Lung (tissue), 12 donors: ENCODE measurements around the gene PHF13. TPM values are rescaled to one million over a fixed set of nuclear protein-coding genes. Genes with fewer than 3 reads are reported as not detected.

Experiments
- ATAC-seq: fragments of 200-7000 bp; cut with Tn5 transposase; one replicate; pipeline ENCODE4 v1.9.1; 2020; ENCODE audit warnings: moderate number of reproducible peaks; ENCODE audit not compliant: insufficient read depth, low FRiP score
- DNase-seq, 3 donors: peaks; one replicate each; pipeline ENCODE4 v3.0.0-alpha.2; 2013 to 2017
- H3K27ac ChIP-seq, 2 donors: one replicate each; pipeline ENCODE4 v1.5.1; 2013; ENCODE audit warnings: mild to moderate bottlenecking in 2 of 2, moderate library complexity in 2 of 2, control low read depth in 1 of 2, inconsistent platforms in 1 of 2, low read depth in 1 of 2, low read length in 1 of 2
- H3K27me3 ChIP-seq, 3 donors: one replicate each; pipeline ENCODE4 v1.5.1; 2013; ENCODE audit warnings: low read length in 2 of 3; ENCODE audit not compliant: control insufficient read depth in 3 of 3, insufficient read depth in 3 of 3
- H3K36me3 ChIP-seq, 4 donors: one replicate each; pipeline ENCODE4 v1.5.1; 2013; ENCODE audit warnings: low read length in 4 of 4, mild to moderate bottlenecking in 1 of 4, moderate library complexity in 1 of 4; ENCODE audit not compliant: control insufficient read depth in 4 of 4, insufficient read depth in 4 of 4
- H3K4me1 ChIP-seq, 5 donors: one replicate each; pipeline ENCODE4 v1.5.1; 2013; ENCODE audit warnings: low read length in 5 of 5, mild to moderate bottlenecking in 2 of 5, moderate library complexity in 1 of 5; ENCODE audit not compliant: control insufficient read depth in 5 of 5, insufficient read depth in 5 of 5
- H3K4me3 ChIP-seq: one replicate; pipeline ENCODE4 v1.5.1; 2013; ENCODE audit warnings: mild to moderate bottlenecking, control low read depth, moderate library complexity
- H3K9ac ChIP-seq, 2 donors: one replicate each; pipeline ENCODE4 v1.5.1; 2013; ENCODE audit warnings: low read length in 2 of 2, control low read depth in 1 of 2; ENCODE audit not compliant: insufficient read depth in 1 of 2
- H3K9me3 ChIP-seq, 4 donors: one replicate each; pipeline ENCODE4 v1.5.1; 2013; ENCODE audit warnings: low read length in 3 of 4, mild to moderate bottlenecking in 1 of 4, moderate library complexity in 1 of 4; ENCODE audit not compliant: control insufficient read depth in 4 of 4, insufficient read depth in 3 of 4
- CTCF ChIP-seq: IDR thresholded peaks from 2 replicates; pipeline ENCODE4 v1.5.1; 2012; ENCODE audit warnings: mild to moderate bottlenecking; ENCODE audit errors: control extremely low read depth, extremely low read depth
- WGBS, 2 donors: extraction: QIAGEN DNeasy Blood & Tissue Kit; methylation state at CpG; one replicate each; pipeline ENCODE4 v1.1.7; 2013; 5-methylcytosine and 5-hydroxymethylcytosine counted together
- polyA plus RNA-seq, 2 donors: library from polyadenylated mRNA; stranded (reverse); fragments of 200-250 nt; gene quantifications; one replicate each; pipeline ENCODE4 v1.2.1, GENCODE V29; 2013
- total RNA-seq, 2 donors: library from RNA; depleted of rRNA in 1 of 2; stranded (reverse); fragments of >200 nt in 1 of 2; gene quantifications; one replicate each; pipeline ENCODE4 v1.2.1, GENCODE V29; 2014 to 2021
- donor health status: control.
- donor health status: control.
- donor health status: Bipolar disorder and iron deficiency.
- donor health status: healthy.
- donor health status: DM: yes; HTN: yes; CAD: no.

Gene PHF13
- total and polyA plus RNA-seq, 4 donors, result 5.4 to 20.6 (median 7.2) TPM

GRCh38 chr1:6585081-6585722, 28.3 kb upstream of the PHF13 start:
- Histone ChIP-seq H3K4me1 (peaks cover 0 to 15% (median 6%) of the 10 kb centered on the region in 5 donors), H3K4me3 (no peak overlapping the region), H3K9me3 (no peaks in the 10 kb centered on the region), H3K27me3 (no peaks in the 10 kb centered on the region), H3K36me3 (peaks cover 0 to 26% (median 11%) of the 10 kb centered on the region in 4 donors), H3K27ac (no peak overlapping the region), H3K9ac (no peak overlapping the region)
- no peak for ATAC-seq
- TF ChIP-seq CTCF, result no peak
- DNase-seq, result no peak
- 85 to 93% methylated on average over 12 of the region's 12 CpGs for WGBS, 2 donors

GRCh38 chr1:6585841-6586240, 27.7 kb upstream of the PHF13 start:
- no peak overlapping the region for H3K4me3 ChIP-seq
- TF ChIP-seq CTCF, result no peak
- H3K4me1 ChIP-seq, result peaks cover 0 to 8% (median 3%) of the 10 kb centered on the region in 5 donors
- H3K27ac ChIP-seq, result no peak overlapping the region
- no peaks in the 10 kb centered on the region for H3K9me3 ChIP-seq
- DNase-seq (no peak), ATAC-seq (no peak)
- peaks cover 0 to 26% (median 12%) of the 10 kb centered on the region in 4 donors for H3K36me3 ChIP-seq
- no peak overlapping the region for H3K9ac ChIP-seq
- 83 to 91% methylated on average over 7 of the region's 7 CpGs for WGBS, 2 donors
- H3K27me3 ChIP-seq, result no peaks in the 10 kb centered on the region

GRCh38 chr1:6586404-6586816, 27.1 kb upstream of the PHF13 start:
- WGBS, 2 donors, result 93% methylated on average over 11 of the region's 11 CpGs
- Histone ChIP-seq H3K36me3 (peaks cover 0 to 31% (median 16%) of the 10 kb centered on the region in 4 donors), H3K4me3 (no peak overlapping the region), H3K4me1 (peaks cover 0 to 5% (median 0%) of the 10 kb centered on the region in 5 donors), H3K9me3 (no peaks in the 10 kb centered on the region), H3K9ac (no peak overlapping the region), H3K27me3 (no peaks in the 10 kb centered on the region), H3K27ac (no peak overlapping the region)
- ATAC-seq, result no peak
- DNase-seq, result no peak
- TF ChIP-seq CTCF, result no peak
